ENCODE results near the gene SLCO3A1. TPM values are rescaled to one million over a fixed set of nuclear protein-coding genes. Genes with fewer than 3 reads are reported as not detected.

The SLCO3A1 gene
- total and polyA plus RNA-seq, 2 donors (not counting 1 experiment from before 2014, with no cell fraction given) = 8.1 to 16.8 TPM

DNA sequence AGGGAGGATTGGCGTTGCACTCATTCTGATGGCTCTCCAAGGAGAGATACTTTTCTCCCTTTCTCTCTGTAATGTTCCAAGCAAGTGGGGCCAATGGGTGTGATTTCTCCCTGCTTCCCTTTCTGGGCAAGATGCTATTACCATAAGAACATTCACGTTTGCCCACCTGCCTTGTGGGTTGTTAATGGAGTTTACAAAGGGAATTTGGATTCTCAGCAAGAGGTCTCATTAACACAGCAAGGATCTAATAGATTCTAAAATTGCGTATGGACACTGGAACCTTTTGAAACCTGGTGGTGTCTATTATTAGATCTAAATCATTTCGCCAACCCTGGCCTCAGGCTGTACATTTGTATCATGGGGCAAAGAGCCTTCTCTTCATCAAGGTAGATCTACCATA lies 74.1 kb downstream of the SLCO3A1 start:
- no peaks in the 10 kb centered on the region for H3K4me1 ChIP-seq (ENCODE audit: control insufficient read depth, extremely low read depth, insufficient read depth, low read length)
- H3K27ac ChIP-seq (ENCODE audit: insufficient read depth, low read length) = no peak overlapping the region
- H3K79me2 ChIP-seq (ENCODE audit: control insufficient read depth, insufficient read depth, low read length) = no peaks in the 10 kb centered on the region

DNA sequence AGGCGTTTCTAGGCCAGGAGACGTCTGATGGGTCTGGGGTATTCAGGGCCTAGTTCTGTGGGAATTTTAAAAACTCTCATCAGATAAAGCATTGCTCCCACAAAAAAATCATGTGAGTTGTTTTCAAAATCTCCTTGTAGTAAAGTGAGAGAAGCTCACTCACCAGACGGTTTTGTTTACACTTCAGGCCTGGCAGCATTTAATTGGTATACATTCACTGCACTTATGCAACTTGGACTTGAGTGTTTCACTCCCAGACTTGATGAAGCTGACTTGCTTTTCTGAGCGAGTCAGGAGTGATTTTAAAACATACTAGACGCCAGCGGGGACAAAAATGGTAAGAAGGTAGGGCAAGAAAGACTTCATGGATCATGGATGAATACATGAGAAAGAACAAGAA lies 75.2 kb downstream of the SLCO3A1 start:
- Histone ChIP-seq H3K9ac (ENCODE audit: insufficient read depth, low read length) (no peak overlapping the region), H4K20me1 (ENCODE audit: control insufficient read depth, extremely low read depth, insufficient read depth, low read length) (no peaks in the 10 kb centered on the region), H3K4me3 (replicated peaks in 1 of 4; ENCODE audit: control extremely low read depth in 1 of 4, insufficient read depth in 1 of 4, low read depth in 3 of 4, low read length in 4 of 4) (no peak overlapping the region), H3K36me3 (ENCODE audit: control insufficient read depth, insufficient read depth, low read length) (no peaks in the 10 kb centered on the region), H3K27me3 (ENCODE audit: control insufficient read depth, insufficient read depth, low read length) (no peaks in the 10 kb centered on the region), H3K4me1 (ENCODE audit: control insufficient read depth, extremely low read depth, insufficient read depth, low read length) (no peaks in the 10 kb centered on the region), H3K27ac (ENCODE audit: insufficient read depth, low read length) (no peak overlapping the region), H3K4me2 (ENCODE audit: extremely low read depth, insufficient read depth, low read length) (no peak overlapping the region), H3K9me3 (ENCODE audit: control insufficient read depth, insufficient read depth, low read depth, low read length) (no peaks in the 10 kb centered on the region), H2AFZ (ENCODE audit: low read length) (no peak overlapping the region), H3K79me2 (ENCODE audit: control insufficient read depth, insufficient read depth, low read length) (no peaks in the 10 kb centered on the region)
- TF ChIP-seq, protein P1, sequence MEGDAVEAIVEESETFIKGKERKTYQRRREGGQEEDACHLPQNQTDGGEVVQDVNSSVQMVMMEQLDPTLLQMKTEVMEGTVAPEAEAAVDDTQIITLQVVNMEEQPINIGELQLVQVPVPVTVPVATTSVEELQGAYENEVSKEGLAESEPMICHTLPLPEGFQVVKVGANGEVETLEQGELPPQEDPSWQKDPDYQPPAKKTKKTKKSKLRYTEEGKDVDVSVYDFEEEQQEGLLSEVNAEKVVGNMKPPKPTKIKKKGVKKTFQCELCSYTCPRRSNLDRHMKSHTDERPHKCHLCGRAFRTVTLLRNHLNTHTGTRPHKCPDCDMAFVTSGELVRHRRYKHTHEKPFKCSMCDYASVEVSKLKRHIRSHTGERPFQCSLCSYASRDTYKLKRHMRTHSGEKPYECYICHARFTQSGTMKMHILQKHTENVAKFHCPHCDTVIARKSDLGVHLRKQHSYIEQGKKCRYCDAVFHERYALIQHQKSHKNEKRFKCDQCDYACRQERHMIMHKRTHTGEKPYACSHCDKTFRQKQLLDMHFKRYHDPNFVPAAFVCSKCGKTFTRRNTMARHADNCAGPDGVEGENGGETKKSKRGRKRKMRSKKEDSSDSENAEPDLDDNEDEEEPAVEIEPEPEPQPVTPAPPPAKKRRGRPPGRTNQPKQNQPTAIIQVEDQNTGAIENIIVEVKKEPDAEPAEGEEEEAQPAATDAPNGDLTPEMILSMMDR (conservative IDR thresholded peaks at IDR 0.05 in 1 of 2, IDR thresholded peaks at IDR 0.05 in 1 of 2; ENCODE audit: low read depth in 1 of 2, low read length in 2 of 2) = no peak
- TF ChIP-seq EZH2 (IDR thresholded peaks at IDR 0.05; ENCODE audit: low read length, missing control alignments) = no peak
- no peak for DNase-seq (ENCODE audit: low read depth in 2 of 2)

More for the DNA sequence above, 74.1 kb downstream of the SLCO3A1 start:
- no peak for DNase-seq (ENCODE audit: low read depth in 2 of 2)
- Histone ChIP-seq H3K36me3 (ENCODE audit: control insufficient read depth, insufficient read depth, low read length) (no peaks in the 10 kb centered on the region), H3K4me3 (replicated peaks in 1 of 4; ENCODE audit: control extremely low read depth in 1 of 4, insufficient read depth in 1 of 4, low read depth in 3 of 4, low read length in 4 of 4) (no peak overlapping the region), H4K20me1 (ENCODE audit: control insufficient read depth, extremely low read depth, insufficient read depth, low read length) (no peaks in the 10 kb centered on the region), H3K9me3 (ENCODE audit: control insufficient read depth, insufficient read depth, low read depth, low read length) (no peaks in the 10 kb centered on the region), H3K4me2 (ENCODE audit: extremely low read depth, insufficient read depth, low read length) (no peak overlapping the region), H2AFZ (ENCODE audit: low read length) (no peak overlapping the region), H3K9ac (ENCODE audit: insufficient read depth, low read length) (no peak overlapping the region), H3K27me3 (ENCODE audit: control insufficient read depth, insufficient read depth, low read length) (no peaks in the 10 kb centered on the region)
- TF ChIP-seq, protein P1 (conservative IDR thresholded peaks at IDR 0.05 in 1 of 2, IDR thresholded peaks at IDR 0.05 in 1 of 2; ENCODE audit: low read depth in 1 of 2, low read length in 2 of 2) = no peak
- TF ChIP-seq EZH2 (IDR thresholded peaks at IDR 0.05; ENCODE audit: low read length, missing control alignments) = no peak

DNA sequence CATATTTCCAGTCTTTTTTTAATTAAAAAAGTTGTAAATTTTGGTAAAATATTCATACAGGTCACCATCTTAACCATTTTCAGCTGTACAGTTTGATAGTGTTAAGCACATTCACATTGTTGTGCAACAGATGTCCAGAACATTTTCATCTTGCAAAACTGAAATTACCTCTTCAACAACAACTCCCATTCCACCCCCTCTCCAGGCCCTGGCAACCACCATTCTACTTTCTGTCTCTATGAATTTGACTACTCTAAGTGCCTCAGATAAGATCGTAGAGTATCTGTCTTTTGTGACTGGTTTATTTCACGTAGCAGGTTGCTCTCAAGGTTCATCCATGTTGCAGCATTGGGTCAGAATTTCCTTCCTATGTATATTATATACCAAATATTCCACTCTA lies 76.0 kb downstream of the SLCO3A1 start:
- H3K36me3 ChIP-seq (ENCODE audit: control insufficient read depth, insufficient read depth, low read length) = no peaks in the 10 kb centered on the region
- no peaks in the 10 kb centered on the region for H3K27me3 ChIP-seq (ENCODE audit: control insufficient read depth, insufficient read depth, low read length)
- no peak overlapping the region for H2AFZ ChIP-seq (ENCODE audit: low read length)
- H3K4me3 ChIP-seq (replicated peaks in 1 of 4; ENCODE audit: control extremely low read depth in 1 of 4, insufficient read depth in 1 of 4, low read depth in 3 of 4, low read length in 4 of 4) = no peak overlapping the region
- DNase-seq (ENCODE audit: low read depth in 2 of 2) = no peak
- TF ChIP-seq, protein P1 (conservative IDR thresholded peaks at IDR 0.05 in 1 of 2, IDR thresholded peaks at IDR 0.05 in 1 of 2; ENCODE audit: low read depth in 1 of 2, low read length in 2 of 2) = no peak
- TF ChIP-seq EZH2 (IDR thresholded peaks at IDR 0.05; ENCODE audit: low read length, missing control alignments) = no peak
- H4K20me1 ChIP-seq (ENCODE audit: control insufficient read depth, extremely low read depth, insufficient read depth, low read length) = no peaks in the 10 kb centered on the region
- no peaks in the 10 kb centered on the region for H3K79me2 ChIP-seq (ENCODE audit: control insufficient read depth, insufficient read depth, low read length)
- H3K9me3 ChIP-seq (ENCODE audit: control insufficient read depth, insufficient read depth, low read depth, low read length) = no peaks in the 10 kb centered on the region
- H3K9ac ChIP-seq (ENCODE audit: insufficient read depth, low read length) = no peak overlapping the region
- H3K4me1 ChIP-seq (ENCODE audit: control insufficient read depth, extremely low read depth, insufficient read depth, low read length) = no peaks in the 10 kb centered on the region
- H3K4me2 ChIP-seq (ENCODE audit: extremely low read depth, insufficient read depth, low read length) = no peak overlapping the region
- no peak overlapping the region for H3K27ac ChIP-seq (ENCODE audit: insufficient read depth, low read length)
